Endodermal cell (in vitro differentiated cells): ENCODE measurements around the gene SLC19A2. TPM values are rescaled to one million over a fixed set of nuclear protein-coding genes. Genes with fewer than 3 reads are reported as not detected.
A peak's percentile ranks its signal among the peaks of the same experiment; 100 is the strongest.

Experiments used
- DNase-seq: peaks from one replicate; pipeline ENCODE4 v3.0.0-alpha.2; 2017
- H3K27ac ChIP-seq: 2 replicates; pipeline ENCODE4 v1.5.1; 2013; ENCODE audit warnings: mild to moderate bottlenecking, low read depth, low read length, moderate library complexity
- H3K27me3 ChIP-seq: 2 replicates; pipeline ENCODE4 v1.6.1; 2013; ENCODE audit warnings: mild to moderate bottlenecking, low read length, moderate library complexity; ENCODE audit not compliant: insufficient read depth, control insufficient read depth, poor library complexity, severe bottlenecking
- H3K36me3 ChIP-seq: 2 replicates; pipeline ENCODE4 v1.7.0; 2013; ENCODE audit warnings: mild to moderate bottlenecking, low read length, moderate library complexity; ENCODE audit not compliant: control insufficient read depth, insufficient read depth
- H3K4me1 ChIP-seq: one replicate; pipeline ENCODE4 v1.7.0; 2013; ENCODE audit warnings: low read length; ENCODE audit not compliant: control insufficient read depth, insufficient read depth
- H3K4me3 ChIP-seq: 2 replicates; pipeline ENCODE4 v1.5.1; 2013; ENCODE audit warnings: mild to moderate bottlenecking, low read length, moderate library complexity
- H3K9ac ChIP-seq: 2 replicates; pipeline ENCODE4 v1.6.1; 2013; ENCODE audit warnings: mild to moderate bottlenecking, low read length, moderate library complexity; ENCODE audit not compliant: poor library complexity, severe bottlenecking; ENCODE audit errors: extremely low read depth
- H3K9me3 ChIP-seq: 2 replicates; pipeline ENCODE4 v1.6.1; 2013; ENCODE audit warnings: mild to moderate bottlenecking, low read length, moderate library complexity; ENCODE audit not compliant: control insufficient read depth
- H3K27ac Mint-ChIP-seq: 2 replicates; pipeline ENCODE4 v1.8.0; 2020; ENCODE audit warnings: mixed read lengths
- H3K27me3 Mint-ChIP-seq: 2 replicates; pipeline ENCODE4 v1.8.0; 2021; ENCODE audit warnings: mild to moderate bottlenecking, mixed read lengths; ENCODE audit not compliant: insufficient read depth
- H3K36me3 Mint-ChIP-seq: 2 replicates; pipeline ENCODE4 v1.8.0; 2020; ENCODE audit warnings: low read depth, mixed read lengths
- H3K4me1 Mint-ChIP-seq: 2 replicates; pipeline ENCODE4 v1.8.0; 2020; ENCODE audit warnings: mixed read lengths
- H3K4me3 Mint-ChIP-seq: 2 replicates; pipeline ENCODE4 v1.8.0; 2020; ENCODE audit warnings: mild to moderate bottlenecking, moderate library complexity, mixed read lengths
- H3K9me3 Mint-ChIP-seq: 2 replicates; pipeline ENCODE4 v1.8.0; 2020; ENCODE audit warnings: mild to moderate bottlenecking, mixed read lengths
- WGBS, 2 experiments: methylation state at CpG; one replicate each; pipeline versions ENCODE4 v1.1.5 to v1.1.7; 2013; ENCODE audit warnings: missing lambda C conversion rate in 2 of 2, mixed read lengths in 1 of 2; ENCODE audit not compliant: insufficient coverage in 1 of 2, insufficient read length in 1 of 2; 5-methylcytosine and 5-hydroxymethylcytosine counted together
- total RNA-seq, 2 donors: library from RNA; stranded (reverse); fragmentation: NEBNext Ultra II Directional in 1 of 2; extraction: Animal tissue kit (Norgen Biotek cat#: 25700) in 1 of 2; gene quantifications; 2 replicates in 1 of 2; 3 replicates in 1 of 2; pipeline ENCODE4 v1.2.1, GENCODE V29; 2021
- TF ChIP-seq, protein P1 (sequence below): fragments of 200-600 bp; sonication (generic); conservative IDR thresholded peaks from 2 replicates; pipeline ENCODE4 v1.5.0; 2021; ENCODE audit warnings: antibody characterized with exemption, mild to moderate bottlenecking

SLC19A2 gene
- total RNA-seq, 2 donors from 2014 or later: 11.5 to 12.9 TPM

DNA sequence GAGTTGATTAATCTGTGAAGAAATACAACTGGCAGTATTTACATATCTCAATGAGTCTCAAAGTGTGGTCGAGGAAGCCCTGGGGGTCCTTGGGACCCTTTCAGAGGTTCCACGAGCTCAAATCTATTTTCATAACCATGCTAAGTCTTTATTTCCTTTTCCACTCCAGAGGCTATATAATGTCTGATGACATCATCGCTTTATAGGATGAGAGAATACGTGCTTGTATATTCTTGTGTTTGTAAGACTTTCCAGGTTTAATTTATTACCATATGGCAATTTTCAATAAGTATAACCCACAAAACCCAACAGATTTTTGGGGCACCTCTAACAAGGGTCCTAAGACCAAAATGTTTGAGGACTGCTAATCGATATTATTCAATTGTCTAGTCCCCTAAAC, 1.4 kb upstream of the SLC19A2 start:
- Histone ChIP-seq H3K36me3 (no peaks in the 10 kb centered on the region), H3K4me3 (peak overlapping the region; percentile 82), H3K27ac (peak overlapping the region; percentile 91), H3K4me1 (peaks cover 3% of the 10 kb centered on the region), H3K9me3 (no peaks in the 10 kb centered on the region), H3K9ac (no peak overlapping the region), H3K27me3 (no peaks in the 10 kb centered on the region)
- TF ChIP-seq, protein P1, sequence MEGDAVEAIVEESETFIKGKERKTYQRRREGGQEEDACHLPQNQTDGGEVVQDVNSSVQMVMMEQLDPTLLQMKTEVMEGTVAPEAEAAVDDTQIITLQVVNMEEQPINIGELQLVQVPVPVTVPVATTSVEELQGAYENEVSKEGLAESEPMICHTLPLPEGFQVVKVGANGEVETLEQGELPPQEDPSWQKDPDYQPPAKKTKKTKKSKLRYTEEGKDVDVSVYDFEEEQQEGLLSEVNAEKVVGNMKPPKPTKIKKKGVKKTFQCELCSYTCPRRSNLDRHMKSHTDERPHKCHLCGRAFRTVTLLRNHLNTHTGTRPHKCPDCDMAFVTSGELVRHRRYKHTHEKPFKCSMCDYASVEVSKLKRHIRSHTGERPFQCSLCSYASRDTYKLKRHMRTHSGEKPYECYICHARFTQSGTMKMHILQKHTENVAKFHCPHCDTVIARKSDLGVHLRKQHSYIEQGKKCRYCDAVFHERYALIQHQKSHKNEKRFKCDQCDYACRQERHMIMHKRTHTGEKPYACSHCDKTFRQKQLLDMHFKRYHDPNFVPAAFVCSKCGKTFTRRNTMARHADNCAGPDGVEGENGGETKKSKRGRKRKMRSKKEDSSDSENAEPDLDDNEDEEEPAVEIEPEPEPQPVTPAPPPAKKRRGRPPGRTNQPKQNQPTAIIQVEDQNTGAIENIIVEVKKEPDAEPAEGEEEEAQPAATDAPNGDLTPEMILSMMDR: no peak
- Mint-ChIP-seq H3K36me3 (no peaks in the 10 kb centered on the region), H3K27ac (no peak overlapping the region), H3K4me3 (peak overlapping the region; percentile 85), H3K4me1 (peaks cover 43% of the 10 kb centered on the region), H3K27me3 (no peaks in the 10 kb centered on the region), H3K9me3 (no peaks in the 10 kb centered on the region)
- 83 to 91% methylated on average over 1 to 5 of the region's 5 CpGs for WGBS, 2 experiments
- DNase-seq: no peak

DNA sequence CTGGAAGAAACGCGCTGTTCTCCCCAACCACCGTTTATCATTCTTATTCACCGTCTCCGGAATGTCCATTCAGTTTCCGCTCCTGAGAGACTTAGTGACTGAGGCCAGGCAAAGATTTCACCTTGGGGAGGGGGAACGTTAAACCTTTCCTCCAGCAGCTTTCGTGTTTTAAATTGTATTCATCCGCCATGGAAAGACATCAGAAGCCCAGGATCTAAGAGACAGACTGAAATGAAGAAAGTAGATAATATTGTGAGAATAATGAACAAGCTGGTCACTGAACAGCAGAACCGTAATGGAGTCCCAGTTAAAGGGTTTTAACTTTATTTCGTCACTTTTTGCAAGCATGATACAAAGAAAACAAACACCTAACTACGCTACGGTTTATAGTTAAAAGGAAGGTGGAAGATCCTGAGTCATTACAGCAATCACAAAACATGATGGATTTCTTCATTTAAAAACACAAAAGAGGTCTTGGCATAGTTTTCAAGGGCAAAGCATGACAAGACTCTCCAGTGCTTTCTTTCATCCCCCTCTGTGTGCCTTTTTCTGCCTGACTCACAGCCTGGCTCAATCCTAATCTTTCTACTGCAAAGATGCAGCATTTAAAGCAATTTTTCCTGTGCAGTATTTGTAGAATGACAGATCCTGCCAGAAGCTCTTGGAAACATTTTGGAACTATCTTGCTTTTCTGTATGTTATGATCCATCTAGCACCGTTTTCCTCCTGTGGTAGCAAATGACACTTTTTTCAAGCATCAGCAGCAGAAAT, 722 bp upstream of the SLC19A2 start:
- DNase-seq: no peak
- TF ChIP-seq, protein P1: no peak
- Mint-ChIP-seq H3K27me3 (no peaks in the 10 kb centered on the region), H3K27ac (peak overlapping the region; percentile 97), H3K9me3 (no peaks in the 10 kb centered on the region), H3K4me3 (peak overlapping the region; percentile 85), H3K36me3 (no peaks in the 10 kb centered on the region), H3K4me1 (peaks cover 45% of the 10 kb centered on the region)
- H3K27ac ChIP-seq: peak overlapping the region; percentile 91
- 13 to 16% methylated on average over 6 to 14 of the region's 14 CpGs for WGBS, 2 experiments
- H3K9me3 ChIP-seq: no peaks in the 10 kb centered on the region
- peak overlapping the region; percentile 82 for H3K4me3 ChIP-seq
- no peaks in the 10 kb centered on the region for H3K36me3 ChIP-seq
- H3K9ac ChIP-seq: peak overlapping the region; percentile 69
- peaks cover 3% of the 10 kb centered on the region for H3K4me1 ChIP-seq
- no peaks in the 10 kb centered on the region for H3K27me3 ChIP-seq

DNA sequence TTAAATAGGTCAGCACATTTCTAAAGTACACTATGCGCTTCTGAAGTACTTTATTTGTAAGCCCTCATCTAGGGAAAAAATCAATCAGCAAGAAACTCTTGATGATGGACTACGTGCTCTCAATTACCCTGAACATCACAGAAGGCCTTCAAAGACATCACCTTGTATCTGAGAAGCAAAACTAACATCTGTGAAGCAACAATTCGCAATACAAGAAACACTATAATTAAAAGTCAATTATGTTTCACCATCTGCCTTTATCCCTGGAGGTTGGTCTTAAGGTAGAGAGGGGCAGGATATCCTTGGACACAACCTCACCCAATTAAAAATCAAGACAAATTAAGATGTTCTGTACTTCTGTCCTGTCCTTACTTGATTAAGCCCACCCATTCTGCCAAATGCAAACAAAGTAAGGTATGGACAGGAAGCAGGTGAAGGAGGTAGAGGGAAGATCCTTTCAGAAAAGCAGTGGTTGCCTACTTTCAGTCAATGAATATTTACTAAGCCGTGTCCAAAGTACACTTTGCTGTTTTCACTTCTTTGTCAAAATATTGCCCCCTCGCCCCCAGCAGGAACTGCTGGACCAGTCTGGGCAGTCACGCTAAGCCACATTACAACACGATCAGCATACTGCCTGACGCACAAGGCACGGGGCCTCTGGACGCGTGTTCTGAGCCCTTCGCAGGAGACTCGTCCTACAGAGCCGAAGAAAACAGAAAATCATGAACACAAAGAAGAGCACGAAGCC, 887 bp downstream of the SLC19A2 start:
- peak overlapping the region; percentile 85 for H3K4me3 Mint-ChIP-seq
- H3K27ac ChIP-seq: peak overlapping the region; percentile 79
- peak overlapping the region; percentile 69 for H3K9ac ChIP-seq
- H3K4me1 ChIP-seq: peaks cover 4% of the 10 kb centered on the region
- no peaks in the 10 kb centered on the region for H3K27me3 Mint-ChIP-seq
- TF ChIP-seq, protein P1: no peak
- no peaks in the 10 kb centered on the region for H3K9me3 ChIP-seq
- no peaks in the 10 kb centered on the region for H3K36me3 ChIP-seq
- no peak for DNase-seq
- peak overlapping the region; percentile 82 for H3K4me3 ChIP-seq
- no peaks in the 10 kb centered on the region for H3K36me3 Mint-ChIP-seq
- H3K27me3 ChIP-seq: no peaks in the 10 kb centered on the region
- H3K4me1 Mint-ChIP-seq: peaks cover 60% of the 10 kb centered on the region
- 15% methylated on average over 12 to 15 of the region's 15 CpGs for WGBS, 2 experiments
- no peaks in the 10 kb centered on the region for H3K9me3 Mint-ChIP-seq
- peak overlapping the region; percentile 97 for H3K27ac Mint-ChIP-seq
